ENCODE measurements around the gene OPN5.

The OPN5 gene

GRCh38 chr6:47749757-47750156 is 32.1 kb upstream of the OPN5 start:
- no peak overlapping the region for H2AFZ ChIP-seq (ENCODE audit: low read depth)
- no peaks in the 10 kb centered on the region for H3K36me3 ChIP-seq (ENCODE audit: insufficient read depth)
- H3K27ac ChIP-seq = no peak overlapping the region
- H3K79me2 ChIP-seq (ENCODE audit: insufficient read depth, low read depth) = no peaks in the 10 kb centered on the region
- H3K4me3 ChIP-seq (IDR thresholded peaks at IDR 0.05; ENCODE audit: insufficient read depth, low read depth, low read length) = no peak overlapping the region
- H4K20me1 ChIP-seq (ENCODE audit: insufficient read depth) = no peaks in the 10 kb centered on the region
- no peaks in the 10 kb centered on the region for H3K27me3 ChIP-seq (ENCODE audit: insufficient read depth, low read depth)
- H3K9ac ChIP-seq = no peak overlapping the region
- H3K4me2 ChIP-seq = no peak overlapping the region; the same call in 1 of the 2 replicates
- no peak for TF ChIP-seq CTCF (conservative IDR thresholded peaks at IDR 0.05; ENCODE audit: low read depth, low read length)
- peaks cover 5% of the 10 kb centered on the region for H3K4me1 ChIP-seq (ENCODE audit: low read depth, poor library complexity, severe bottlenecking)

- H4K20me1 ChIP-seq (ENCODE audit: insufficient read depth) = no peaks in the 10 kb centered on the region
- H3K4me3 ChIP-seq (IDR thresholded peaks at IDR 0.05; ENCODE audit: insufficient read depth, low read depth, low read length) = no peak overlapping the region
Observed at GRCh38 chr6:47752801-47753200, 29.0 kb upstream of the OPN5 start.

GRCh38 chr6:47759364-47759763 is 22.5 kb upstream of the OPN5 start:
- H2AFZ ChIP-seq (ENCODE audit: low read depth) = no peak overlapping the region
- H3K27me3 ChIP-seq (ENCODE audit: insufficient read depth, low read depth) = no peaks in the 10 kb centered on the region
- H3K4me1 ChIP-seq (ENCODE audit: low read depth, poor library complexity, severe bottlenecking) = no peaks in the 10 kb centered on the region
- H3K36me3 ChIP-seq (ENCODE audit: insufficient read depth) = no peaks in the 10 kb centered on the region
- no peak overlapping the region for H3K9ac ChIP-seq
- H4K20me1 ChIP-seq (ENCODE audit: insufficient read depth) = no peaks in the 10 kb centered on the region
- H3K4me2 ChIP-seq = no peak overlapping the region
- no peak for TF ChIP-seq CTCF (conservative IDR thresholded peaks at IDR 0.05; ENCODE audit: low read depth, low read length)
- no peak overlapping the region for H3K4me3 ChIP-seq (IDR thresholded peaks at IDR 0.05; ENCODE audit: insufficient read depth, low read depth, low read length)
- no peak overlapping the region for H3K27ac ChIP-seq
- H3K79me2 ChIP-seq (ENCODE audit: insufficient read depth, low read depth) = no peaks in the 10 kb centered on the region

More at GRCh38 chr6:47752801-47753200, 29.0 kb upstream of the OPN5 start:
- H3K36me3 ChIP-seq (ENCODE audit: insufficient read depth) = no peaks in the 10 kb centered on the region
- H3K4me2 ChIP-seq = no peak overlapping the region
- H3K27ac ChIP-seq = no peak overlapping the region
- no peak for TF ChIP-seq CTCF (conservative IDR thresholded peaks at IDR 0.05; ENCODE audit: low read depth, low read length)
- H3K79me2 ChIP-seq (ENCODE audit: insufficient read depth, low read depth) = no peaks in the 10 kb centered on the region
- no peak overlapping the region for H2AFZ ChIP-seq (ENCODE audit: low read depth)
- peaks cover 5% of the 10 kb centered on the region for H3K4me1 ChIP-seq (ENCODE audit: low read depth, poor library complexity, severe bottlenecking)
- H3K27me3 ChIP-seq (ENCODE audit: insufficient read depth, low read depth) = no peaks in the 10 kb centered on the region
- no peak overlapping the region for H3K9ac ChIP-seq

GRCh38 chr6:47762502-47762901 is 19.3 kb upstream of the OPN5 start:
- no peak overlapping the region for H2AFZ ChIP-seq (ENCODE audit: low read depth)

More at GRCh38 chr6:47762502-47762901, 19.3 kb upstream of the OPN5 start:
- no peaks in the 10 kb centered on the region for H3K4me1 ChIP-seq (ENCODE audit: low read depth, poor library complexity, severe bottlenecking)
- H3K79me2 ChIP-seq (ENCODE audit: insufficient read depth, low read depth) = no peaks in the 10 kb centered on the region
- H3K27me3 ChIP-seq (ENCODE audit: insufficient read depth, low read depth) = no peaks in the 10 kb centered on the region
- H3K4me2 ChIP-seq = no peak overlapping the region
- H3K27ac ChIP-seq = no peak overlapping the region
- no peak overlapping the region for H3K4me3 ChIP-seq (IDR thresholded peaks at IDR 0.05; ENCODE audit: insufficient read depth, low read depth, low read length)
- no peaks in the 10 kb centered on the region for H3K36me3 ChIP-seq (ENCODE audit: insufficient read depth)
- H4K20me1 ChIP-seq (ENCODE audit: insufficient read depth) = no peaks in the 10 kb centered on the region
- H3K9ac ChIP-seq = no peak overlapping the region
- no peak for TF ChIP-seq CTCF (conservative IDR thresholded peaks at IDR 0.05; ENCODE audit: low read depth, low read length)

All from KMS-11 (cell line).